Endodermal cell (in vitro differentiated cells): ENCODE measurements around the gene RPTOR. TPM values are rescaled to one million over a fixed set of nuclear protein-coding genes. Genes with fewer than 3 reads are reported as not detected.

Experiments used
- DNase-seq: peaks from one replicate; pipeline ENCODE4 v3.0.0-alpha.2; 2017
- H3K27ac ChIP-seq: 2 replicates; pipeline ENCODE4 v1.5.1; 2013; ENCODE audit warnings: mild to moderate bottlenecking, low read depth, low read length, moderate library complexity
- H3K27me3 ChIP-seq: 2 replicates; pipeline ENCODE4 v1.6.1; 2013; ENCODE audit warnings: mild to moderate bottlenecking, low read length, moderate library complexity; ENCODE audit not compliant: insufficient read depth, control insufficient read depth, poor library complexity, severe bottlenecking
- H3K36me3 ChIP-seq: 2 replicates; pipeline ENCODE4 v1.7.0; 2013; ENCODE audit warnings: mild to moderate bottlenecking, low read length, moderate library complexity; ENCODE audit not compliant: control insufficient read depth, insufficient read depth
- H3K4me1 ChIP-seq: one replicate; pipeline ENCODE4 v1.7.0; 2013; ENCODE audit warnings: low read length; ENCODE audit not compliant: control insufficient read depth, insufficient read depth
- H3K4me3 ChIP-seq: 2 replicates; pipeline ENCODE4 v1.5.1; 2013; ENCODE audit warnings: mild to moderate bottlenecking, low read length, moderate library complexity
- H3K9ac ChIP-seq: 2 replicates; pipeline ENCODE4 v1.6.1; 2013; ENCODE audit warnings: mild to moderate bottlenecking, low read length, moderate library complexity; ENCODE audit not compliant: poor library complexity, severe bottlenecking; ENCODE audit errors: extremely low read depth
- H3K9me3 ChIP-seq: 2 replicates; pipeline ENCODE4 v1.6.1; 2013; ENCODE audit warnings: mild to moderate bottlenecking, low read length, moderate library complexity; ENCODE audit not compliant: control insufficient read depth
- H3K27ac Mint-ChIP-seq: 2 replicates; pipeline ENCODE4 v1.8.0; 2020; ENCODE audit warnings: mixed read lengths
- H3K27me3 Mint-ChIP-seq: 2 replicates; pipeline ENCODE4 v1.8.0; 2021; ENCODE audit warnings: mild to moderate bottlenecking, mixed read lengths; ENCODE audit not compliant: insufficient read depth
- H3K36me3 Mint-ChIP-seq: 2 replicates; pipeline ENCODE4 v1.8.0; 2020; ENCODE audit warnings: low read depth, mixed read lengths
- H3K4me1 Mint-ChIP-seq: 2 replicates; pipeline ENCODE4 v1.8.0; 2020; ENCODE audit warnings: mixed read lengths
- H3K4me3 Mint-ChIP-seq: 2 replicates; pipeline ENCODE4 v1.8.0; 2020; ENCODE audit warnings: mild to moderate bottlenecking, moderate library complexity, mixed read lengths
- H3K9me3 Mint-ChIP-seq: 2 replicates; pipeline ENCODE4 v1.8.0; 2020; ENCODE audit warnings: mild to moderate bottlenecking, mixed read lengths
- WGBS, 2 experiments: methylation state at CpG; one replicate each; pipeline versions ENCODE4 v1.1.5 to v1.1.7; 2013; ENCODE audit warnings: missing lambda C conversion rate in 2 of 2, mixed read lengths in 1 of 2; ENCODE audit not compliant: insufficient coverage in 1 of 2, insufficient read length in 1 of 2; 5-methylcytosine and 5-hydroxymethylcytosine counted together
- total RNA-seq, 2 donors: library from RNA; stranded (reverse); fragmentation: NEBNext Ultra II Directional in 1 of 2; extraction: Animal tissue kit (Norgen Biotek cat#: 25700) in 1 of 2; gene quantifications; 2 replicates in 1 of 2; 3 replicates in 1 of 2; pipeline ENCODE4 v1.2.1, GENCODE V29; 2021
- TF ChIP-seq, protein P1 (sequence below): fragments of 200-600 bp; sonication (generic); conservative IDR thresholded peaks from 2 replicates; pipeline ENCODE4 v1.5.0; 2021; ENCODE audit warnings: antibody characterized with exemption, mild to moderate bottlenecking

The RPTOR gene
- total RNA-seq, 2 donors from 2014 or later, result 45.1 to 53.4 TPM

DNA sequence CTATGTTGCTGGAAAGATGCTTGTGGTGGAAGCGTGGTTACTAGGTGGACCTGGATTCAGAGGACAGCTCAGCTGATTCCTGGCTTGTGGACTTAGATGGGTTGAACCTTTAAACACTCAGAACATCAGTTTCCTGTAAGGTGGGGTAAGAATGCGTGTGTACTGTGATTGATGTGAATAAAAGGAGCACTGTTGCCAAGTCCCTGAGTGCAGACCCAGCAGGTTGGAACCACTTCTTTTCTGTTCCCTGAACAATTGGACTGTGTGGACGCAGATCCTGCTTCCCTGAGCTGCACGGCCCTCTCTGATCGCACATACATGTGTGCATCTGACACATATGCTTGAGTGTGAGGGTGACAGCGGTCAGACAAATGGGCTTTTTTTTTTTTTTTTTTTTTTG, 37.5 kb downstream of the RPTOR start:
- H3K4me1 Mint-ChIP-seq, result peaks cover 10% of the 10 kb centered on the region
- Histone ChIP-seq H3K4me1 (no peaks in the 10 kb centered on the region), H3K9me3 (no peaks in the 10 kb centered on the region), H3K27me3 (no peaks in the 10 kb centered on the region), H3K36me3 (peaks cover 5% of the 10 kb centered on the region), H3K27ac (no peak overlapping the region), H3K4me3 (no peak overlapping the region), H3K9ac (no peak overlapping the region)
- DNase-seq, result no peak
- H3K4me3 Mint-ChIP-seq, result no peak overlapping the region
- TF ChIP-seq, protein P1, sequence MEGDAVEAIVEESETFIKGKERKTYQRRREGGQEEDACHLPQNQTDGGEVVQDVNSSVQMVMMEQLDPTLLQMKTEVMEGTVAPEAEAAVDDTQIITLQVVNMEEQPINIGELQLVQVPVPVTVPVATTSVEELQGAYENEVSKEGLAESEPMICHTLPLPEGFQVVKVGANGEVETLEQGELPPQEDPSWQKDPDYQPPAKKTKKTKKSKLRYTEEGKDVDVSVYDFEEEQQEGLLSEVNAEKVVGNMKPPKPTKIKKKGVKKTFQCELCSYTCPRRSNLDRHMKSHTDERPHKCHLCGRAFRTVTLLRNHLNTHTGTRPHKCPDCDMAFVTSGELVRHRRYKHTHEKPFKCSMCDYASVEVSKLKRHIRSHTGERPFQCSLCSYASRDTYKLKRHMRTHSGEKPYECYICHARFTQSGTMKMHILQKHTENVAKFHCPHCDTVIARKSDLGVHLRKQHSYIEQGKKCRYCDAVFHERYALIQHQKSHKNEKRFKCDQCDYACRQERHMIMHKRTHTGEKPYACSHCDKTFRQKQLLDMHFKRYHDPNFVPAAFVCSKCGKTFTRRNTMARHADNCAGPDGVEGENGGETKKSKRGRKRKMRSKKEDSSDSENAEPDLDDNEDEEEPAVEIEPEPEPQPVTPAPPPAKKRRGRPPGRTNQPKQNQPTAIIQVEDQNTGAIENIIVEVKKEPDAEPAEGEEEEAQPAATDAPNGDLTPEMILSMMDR, result no peak
- peaks cover 7% of the 10 kb centered on the region for H3K36me3 Mint-ChIP-seq
- H3K27me3 Mint-ChIP-seq, result no peaks in the 10 kb centered on the region
- WGBS, 2 experiments, result 98 to 100% methylated on average over 5 to 6 of the region's 6 CpGs
- H3K27ac Mint-ChIP-seq, result no peak overlapping the region
- H3K9me3 Mint-ChIP-seq, result no peaks in the 10 kb centered on the region

DNA sequence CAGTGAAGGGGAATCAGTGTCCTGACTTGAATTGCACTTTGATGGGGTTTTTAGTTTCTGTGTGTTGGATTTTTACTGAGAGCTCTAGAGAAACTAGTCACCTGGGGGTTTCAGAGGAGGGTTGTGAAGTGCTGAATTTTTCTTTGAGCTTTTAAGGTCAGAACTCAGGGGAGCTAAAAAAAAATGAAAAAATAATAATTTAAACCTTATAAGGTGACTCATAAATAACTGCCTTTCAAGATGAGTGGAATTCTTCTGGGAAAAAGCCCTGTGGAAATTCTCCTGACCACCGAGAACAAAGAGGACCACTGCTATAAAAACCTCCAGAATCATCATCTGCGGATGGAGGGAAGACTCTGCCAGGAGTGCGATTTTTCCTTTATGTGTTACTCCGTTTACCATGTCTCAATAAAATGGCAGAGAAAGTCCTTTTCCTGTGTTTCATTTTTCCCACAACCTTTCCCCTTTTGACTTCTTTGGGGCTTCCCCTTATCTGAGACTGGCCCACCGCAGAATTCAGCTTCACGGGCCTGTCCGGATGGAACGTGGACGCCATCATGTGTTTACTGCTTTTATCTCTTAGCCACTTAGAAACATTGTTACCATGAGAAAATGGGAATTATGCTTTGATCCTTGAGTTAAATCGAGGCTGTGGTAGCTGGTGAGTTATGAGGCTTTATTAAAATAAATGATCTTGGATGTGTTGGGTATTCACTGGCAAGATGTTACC, 39.7 kb downstream of the RPTOR start:
- Mint-ChIP-seq H3K27ac (no peak overlapping the region), H3K4me3 (no peak overlapping the region), H3K9me3 (no peaks in the 10 kb centered on the region), H3K27me3 (no peaks in the 10 kb centered on the region), H3K4me1 (peaks cover 10% of the 10 kb centered on the region), H3K36me3 (peaks cover 9% of the 10 kb centered on the region)
- TF ChIP-seq, protein P1, result no peak
- Histone ChIP-seq H3K9me3 (no peaks in the 10 kb centered on the region), H3K27me3 (no peaks in the 10 kb centered on the region), H3K4me1 (no peaks in the 10 kb centered on the region), H3K4me3 (no peak overlapping the region), H3K27ac (no peak overlapping the region), H3K36me3 (peaks cover 5% of the 10 kb centered on the region), H3K9ac (no peak overlapping the region)
- DNase-seq, result no peak
- 95 to 96% methylated on average over 9 to 10 of the region's 10 CpGs for WGBS, 2 experiments

DNA sequence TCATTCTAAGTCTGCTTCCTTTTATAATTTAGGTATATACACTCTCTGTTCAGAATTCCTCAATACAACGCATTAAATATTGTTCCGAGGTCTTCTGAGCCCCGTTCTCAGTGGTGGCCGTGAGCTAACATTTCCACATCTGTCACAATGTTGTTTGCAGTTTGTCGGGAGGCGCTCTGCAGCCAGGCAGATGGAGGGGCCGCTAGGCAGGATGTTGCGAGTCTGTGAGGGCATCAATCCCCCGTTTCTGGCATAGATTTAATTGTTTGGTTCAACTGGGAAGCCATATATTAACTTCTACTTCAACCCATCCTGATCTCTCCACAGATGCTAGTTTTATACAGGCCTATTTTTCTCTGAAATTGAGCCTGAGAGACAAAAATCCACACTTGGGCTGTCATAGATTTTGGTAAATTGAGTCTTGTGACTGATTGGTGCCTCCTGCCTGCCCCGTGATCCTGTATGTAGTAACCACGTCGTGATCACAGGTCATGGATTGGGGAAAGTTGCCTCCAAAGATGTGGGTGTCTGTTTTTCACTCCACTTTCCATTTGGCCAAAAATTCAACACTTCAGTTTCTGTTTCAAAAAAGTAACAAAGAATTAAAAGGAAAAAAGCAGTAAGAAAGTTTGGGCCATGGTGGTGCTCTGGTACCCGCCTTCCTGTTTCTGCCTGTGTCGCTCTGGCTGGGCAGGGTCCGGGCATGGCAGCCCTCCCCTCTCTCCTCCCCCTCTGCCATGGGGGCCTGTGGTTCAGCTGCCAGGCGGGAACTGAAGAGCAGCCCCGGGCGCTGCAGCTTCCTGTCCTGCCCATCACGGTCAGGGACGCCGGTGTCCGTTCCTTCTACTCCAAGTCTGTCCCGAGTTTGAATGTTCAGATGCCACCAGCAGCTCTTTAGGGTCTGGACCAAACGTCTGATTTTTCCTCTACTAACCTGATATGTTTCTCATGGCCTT, 41.5 kb downstream of the RPTOR start:
- Histone ChIP-seq H3K36me3 (peaks cover 5% of the 10 kb centered on the region), H3K27ac (no peak overlapping the region), H3K4me1 (no peaks in the 10 kb centered on the region), H3K9ac (no peak overlapping the region), H3K4me3 (no peak overlapping the region), H3K9me3 (no peaks in the 10 kb centered on the region), H3K27me3 (no peaks in the 10 kb centered on the region)
- Mint-ChIP-seq H3K27ac (no peak overlapping the region), H3K36me3 (peaks cover 9% of the 10 kb centered on the region), H3K4me1 (peaks cover 10% of the 10 kb centered on the region), H3K4me3 (no peak overlapping the region), H3K9me3 (no peaks in the 10 kb centered on the region), H3K27me3 (no peaks in the 10 kb centered on the region)
- TF ChIP-seq, protein P1, result no peak
- WGBS, 2 experiments, result 93 to 94% methylated on average over 18 to 24 of the region's 24 CpGs
- DNase-seq, result no peak
